SJCRH30 (cell line): ENCODE measurements around the gene PLXND1. TPM values are rescaled to one million over a fixed set of nuclear protein-coding genes. Genes with fewer than 3 reads are reported as not detected.

ENCODE experiments used
- DNase-seq, 2 experiments: peaks; one replicate each; pipeline ENCODE4 v3.0.0-alpha.2; 2015 to 2020
- H3K27ac ChIP-seq: fragments of 250-450 bp; sonication (Bioruptor Pico); 2 replicates; pipeline ENCODE4 v1.5.1; 2020; ENCODE audit warnings: mild to moderate bottlenecking, moderate library complexity
- H3K27me3 ChIP-seq: fragments of 250-450 bp; sonication (Bioruptor Pico); 2 replicates; pipeline ENCODE4 v1.5.1; 2020; ENCODE audit warnings: mild to moderate bottlenecking, moderate library complexity
- H3K36me3 ChIP-seq: fragments of 250-450 bp; sonication (Bioruptor Pico); 2 replicates; pipeline ENCODE4 v1.5.1; 2020; ENCODE audit warnings: mild to moderate bottlenecking, moderate library complexity
- H3K4me1 ChIP-seq: fragments of 250-450 bp; sonication (Bioruptor Pico); 2 replicates; pipeline ENCODE4 v1.5.1; 2020; ENCODE audit warnings: mild to moderate bottlenecking, moderate library complexity
- H3K4me3 ChIP-seq: fragments of 250-450 bp; sonication (Bioruptor Pico); 2 replicates; pipeline ENCODE4 v1.5.1; 2020; ENCODE audit warnings: mild to moderate bottlenecking, moderate library complexity
- H3K9me3 ChIP-seq: fragments of 250-450 bp; sonication (Bioruptor Pico); replicated peaks from 2 replicates; pipeline ENCODE4 v1.5.1; 2020; ENCODE audit warnings: mild to moderate bottlenecking, moderate library complexity
- total RNA-seq: library from RNA; depleted of rRNA; stranded (reverse); fragments of >200 nt; shearing (Covaris generic); gene quantifications from 2 replicates; pipeline ENCODE4 v1.2.3, GENCODE V29; 2014

Gene PLXND1
- total RNA-seq, 1 experiment from 2014 or later, result 95.8 TPM

- no peaks in the 10 kb centered on the region for H3K9me3 ChIP-seq
- H3K4me3 ChIP-seq, result no peak overlapping the region
- peak; percentile 66 to 69 for DNase-seq
- H3K36me3 ChIP-seq, result 0 out of 2 replicates have a peak, but pooled peaks cover 3% of the 10 kb centered on the region
- peaks cover 46% of the 10 kb centered on the region for H3K4me1 ChIP-seq
- no peaks in the 10 kb centered on the region for H3K27me3 ChIP-seq
- peak overlapping the region; percentile 56 for H3K27ac ChIP-seq
Measured at GRCh38 chr3:129577925-129578786, 28.3 kb downstream of the PLXND1 start.

- H3K27ac ChIP-seq, result peak overlapping the region; percentile 56
- peaks cover 46% of the 10 kb centered on the region for H3K4me1 ChIP-seq
- no peaks in the 10 kb centered on the region for H3K9me3 ChIP-seq
- H3K27me3 ChIP-seq, result no peaks in the 10 kb centered on the region
- H3K36me3 ChIP-seq, result peaks cover 3% of the 10 kb centered on the region; the same call in 1 of the 2 replicates
- no peak overlapping the region for H3K4me3 ChIP-seq
- no peak for DNase-seq
Measured at GRCh38 chr3:129577366-129577765, 29.1 kb downstream of the PLXND1 start.

GRCh38 chr3:129576514-129577352 is 29.7 kb downstream of the PLXND1 start:
- Histone ChIP-seq H3K36me3 (peaks cover 5% of the 10 kb centered on the region; the same call in 1 of the 2 replicates), H3K27me3 (no peaks in the 10 kb centered on the region), H3K4me3 (no peak overlapping the region), H3K27ac (no peak overlapping the region), H3K9me3 (no peaks in the 10 kb centered on the region), H3K4me1 (peaks cover 46% of the 10 kb centered on the region)
- DNase-seq, result no peak

GRCh38 chr3:129575997-129576384 is 30.5 kb downstream of the PLXND1 start:
- DNase-seq, result peak; percentile 45 to 58
- Histone ChIP-seq H3K9me3 (no peaks in the 10 kb centered on the region), H3K36me3 (peaks cover 5% of the 10 kb centered on the region; the same call in 1 of the 2 replicates)

GRCh38 chr3:129575233-129575996 is 31.1 kb downstream of the PLXND1 start:
- Histone ChIP-seq H3K4me1 (peaks cover 46% of the 10 kb centered on the region), H3K27me3 (no peaks in the 10 kb centered on the region), H3K9me3 (no peaks in the 10 kb centered on the region), H3K4me3 (no peak overlapping the region), H3K27ac (peak overlapping the region; percentile 50), H3K36me3 (peaks cover 5% of the 10 kb centered on the region)
- DNase-seq, result peak; percentile 75 to 82

More at GRCh38 chr3:129575997-129576384, 30.5 kb downstream of the PLXND1 start:
- peak overlapping the region; percentile 50 for H3K27ac ChIP-seq
- H3K4me3 ChIP-seq, result no peak overlapping the region
- H3K27me3 ChIP-seq, result no peaks in the 10 kb centered on the region
- peaks cover 46% of the 10 kb centered on the region for H3K4me1 ChIP-seq

- no peak for DNase-seq
- no peaks in the 10 kb centered on the region for H3K27me3 ChIP-seq
- peaks cover 5% of the 10 kb centered on the region for H3K36me3 ChIP-seq
- H3K4me3 ChIP-seq, result no peak overlapping the region
- H3K9me3 ChIP-seq, result no peaks in the 10 kb centered on the region
- H3K27ac ChIP-seq, result no peak overlapping the region
- H3K4me1 ChIP-seq, result peaks cover 45% of the 10 kb centered on the region
Measured at GRCh38 chr3:129574206-129574605, 32.3 kb downstream of the PLXND1 start.

- H3K9me3 ChIP-seq, result no peaks in the 10 kb centered on the region
- H3K4me3 ChIP-seq, result no peak overlapping the region
- H3K4me1 ChIP-seq, result peaks cover 38% of the 10 kb centered on the region
- no peaks in the 10 kb centered on the region for H3K27me3 ChIP-seq
- no peak overlapping the region for H3K27ac ChIP-seq
- DNase-seq, result no peak
- H3K36me3 ChIP-seq, result peaks cover 5% of the 10 kb centered on the region
Measured at GRCh38 chr3:129573493-129573892, 33.0 kb downstream of the PLXND1 start.

- no peak for DNase-seq
- H3K27me3 ChIP-seq, result no peaks in the 10 kb centered on the region
- H3K36me3 ChIP-seq, result peaks cover 4% of the 10 kb centered on the region
- H3K4me3 ChIP-seq, result no peak overlapping the region
- H3K4me1 ChIP-seq, result peaks cover 29% of the 10 kb centered on the region
- H3K9me3 ChIP-seq, result no peaks in the 10 kb centered on the region
- H3K27ac ChIP-seq, result no peak overlapping the region
Measured at GRCh38 chr3:129572603-129573002, 33.9 kb downstream of the PLXND1 start.

- Histone ChIP-seq H3K27me3 (no peaks in the 10 kb centered on the region), H3K36me3 (peaks cover 2% of the 10 kb centered on the region), H3K9me3 (no peaks in the 10 kb centered on the region), H3K4me3 (no peak overlapping the region), H3K4me1 (peaks cover 30% of the 10 kb centered on the region), H3K27ac (no peak overlapping the region)
- DNase-seq, result no peak
Measured at GRCh38 chr3:129571605-129572547, 34.6 kb downstream of the PLXND1 start.

- Histone ChIP-seq H3K36me3 (peaks cover 2% of the 10 kb centered on the region), H3K4me3 (no peak overlapping the region), H3K9me3 (no peaks in the 10 kb centered on the region), H3K27me3 (no peaks in the 10 kb centered on the region), H3K27ac (no peak overlapping the region), H3K4me1 (peaks cover 15% of the 10 kb centered on the region)
- DNase-seq, result no peak
Measured at GRCh38 chr3:129569856-129570255, 36.6 kb downstream of the PLXND1 start.

- Histone ChIP-seq H3K36me3 (peaks cover 2% of the 10 kb centered on the region), H3K27me3 (no peaks in the 10 kb centered on the region), H3K4me3 (no peak overlapping the region), H3K27ac (no peak overlapping the region), H3K4me1 (peaks cover 12% of the 10 kb centered on the region), H3K9me3 (no peaks in the 10 kb centered on the region)
- DNase-seq, result no peak
Measured at GRCh38 chr3:129567939-129568338, 38.5 kb downstream of the PLXND1 start.

- Histone ChIP-seq H3K4me1 (peaks cover 12% of the 10 kb centered on the region), H3K4me3 (no peak overlapping the region), H3K9me3 (no peaks in the 10 kb centered on the region), H3K27me3 (no peaks in the 10 kb centered on the region), H3K36me3 (peaks cover 2% of the 10 kb centered on the region), H3K27ac (no peak overlapping the region)
- DNase-seq, result peak; percentile 73 to 77
Measured at GRCh38 chr3:129567176-129567705, 39.2 kb downstream of the PLXND1 start.

GRCh38 chr3:129565902-129566301 is 40.6 kb downstream of the PLXND1 start:
- H3K36me3 ChIP-seq, result no peaks in the 10 kb centered on the region; the same call in 1 of the 2 replicates
- DNase-seq, result no peak

More at GRCh38 chr3:129565902-129566301, 40.6 kb downstream of the PLXND1 start:
- peaks cover 12% of the 10 kb centered on the region for H3K4me1 ChIP-seq
- H3K27ac ChIP-seq, result no peak overlapping the region
- H3K4me3 ChIP-seq, result no peak overlapping the region
- no peaks in the 10 kb centered on the region for H3K9me3 ChIP-seq
- H3K27me3 ChIP-seq, result no peaks in the 10 kb centered on the region
